Measurements from ENCODE around the gene KIF26B.

The KIF26B gene

GRCh38 chr1:245552331-245552730 lies 397.5 kb downstream of the KIF26B start:
- H3K9me3 ChIP-seq (ENCODE audit: control insufficient read depth, low read length): no peaks in the 10 kb centered on the region
- no peak overlapping the region for H3K4me3 ChIP-seq (ENCODE audit: low read length)
- H3K36me3 ChIP-seq (ENCODE audit: control insufficient read depth, insufficient read depth, low read length): no peaks in the 10 kb centered on the region

DNA sequence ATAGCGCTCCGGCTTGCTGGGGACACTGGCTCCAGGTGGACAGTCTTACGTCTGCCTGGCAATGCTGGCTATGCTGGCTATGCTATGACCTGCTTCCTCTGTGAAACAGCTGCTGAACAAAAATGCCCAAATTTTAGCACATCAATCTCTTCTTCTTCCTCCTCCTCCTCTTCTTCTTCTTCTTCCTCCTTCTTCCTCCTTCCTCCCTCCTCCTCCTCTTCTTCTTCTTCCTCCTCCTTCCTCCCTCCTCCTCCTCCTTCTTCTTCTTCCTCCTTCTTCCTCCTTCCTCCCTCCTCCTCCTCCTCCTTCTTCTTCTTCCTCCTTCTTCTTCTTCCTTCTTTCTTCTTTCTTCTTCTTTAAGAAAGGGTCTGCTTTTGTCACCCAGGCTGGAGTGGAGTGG lies 401.3 kb downstream of the KIF26B start:
- Histone ChIP-seq H3K9me3 (ENCODE audit: control insufficient read depth, low read length) (no peaks in the 10 kb centered on the region), H3K4me3 (ENCODE audit: low read length) (no peak overlapping the region), H3K9ac (ENCODE audit: low read length) (no peak overlapping the region), H3K4me1 (ENCODE audit: control insufficient read depth, insufficient read depth, low read length) (peaks cover 9% of the 10 kb centered on the region), H3K36me3 (ENCODE audit: control insufficient read depth, insufficient read depth, low read length) (no peaks in the 10 kb centered on the region), H3K27me3 (ENCODE audit: control insufficient read depth, insufficient read depth, low read length) (no peaks in the 10 kb centered on the region)

More at GRCh38 chr1:245552331-245552730, 397.5 kb downstream of the KIF26B start:
- Histone ChIP-seq H3K27me3 (ENCODE audit: control insufficient read depth, insufficient read depth, low read length) (no peaks in the 10 kb centered on the region), H3K4me1 (ENCODE audit: control insufficient read depth, insufficient read depth, low read length) (no peaks in the 10 kb centered on the region), H3K9ac (ENCODE audit: low read length) (no peak overlapping the region)

DNA sequence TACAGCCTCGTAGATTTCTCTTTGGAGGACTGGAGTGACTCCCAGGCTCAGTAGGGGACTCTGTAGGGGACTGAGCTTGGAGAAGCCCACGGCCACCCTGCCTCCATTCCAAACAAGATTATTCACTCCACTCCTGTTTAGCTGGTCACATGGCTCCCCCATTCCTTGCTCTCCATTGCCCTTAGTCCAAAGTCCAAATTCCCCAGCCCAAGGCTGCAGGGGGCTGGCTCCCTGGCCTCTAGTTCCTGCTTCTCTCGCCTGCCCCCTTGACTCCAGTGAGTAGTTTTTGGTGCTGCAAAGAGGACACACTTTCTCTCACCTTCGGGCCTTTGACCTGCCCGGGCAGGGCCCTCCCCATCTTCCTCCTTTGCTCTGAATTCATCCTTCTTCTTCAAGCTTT lies 403.3 kb downstream of the KIF26B start:
- H3K9me3 ChIP-seq (ENCODE audit: control insufficient read depth, low read length): no peaks in the 10 kb centered on the region
- no peaks in the 10 kb centered on the region for H3K36me3 ChIP-seq (ENCODE audit: control insufficient read depth, insufficient read depth, low read length)
- no peaks in the 10 kb centered on the region for H3K27me3 ChIP-seq (ENCODE audit: control insufficient read depth, insufficient read depth, low read length)
- H3K9ac ChIP-seq (ENCODE audit: low read length): no peak overlapping the region
- H3K4me1 ChIP-seq (ENCODE audit: control insufficient read depth, insufficient read depth, low read length): peaks cover 9% of the 10 kb centered on the region
- no peak overlapping the region for H3K4me3 ChIP-seq (ENCODE audit: low read length)

DNA sequence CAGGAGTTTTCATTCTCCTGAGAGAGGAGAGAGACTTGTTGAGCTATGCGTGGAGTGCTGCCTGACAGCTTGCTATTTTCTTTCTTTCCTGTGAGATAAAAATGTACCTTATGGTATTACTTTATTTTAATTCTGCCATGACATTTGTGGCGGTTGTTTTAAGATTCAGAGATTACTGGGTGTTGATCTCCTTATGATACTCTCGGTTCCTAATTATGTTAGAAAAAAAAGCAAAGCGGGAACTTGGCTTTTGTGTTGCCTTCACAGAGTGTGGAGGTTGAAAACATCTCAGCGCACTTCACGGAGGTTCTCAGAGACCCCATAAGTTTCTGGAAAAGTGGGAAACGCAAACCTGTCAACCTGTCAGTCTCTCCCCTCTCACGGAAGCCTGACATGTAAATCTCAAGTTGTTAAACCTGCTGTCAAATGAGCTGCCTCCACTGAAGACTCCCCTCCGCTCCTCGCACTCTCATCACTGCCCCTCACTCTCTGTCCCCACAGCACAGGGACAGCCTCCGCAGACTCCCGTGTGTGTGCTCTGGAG lies 405.6 kb downstream of the KIF26B start:
- no peak overlapping the region for H3K9ac ChIP-seq (ENCODE audit: low read length)

GRCh38 chr1:245561665-245562234 lies 407.0 kb downstream of the KIF26B start:
- Histone ChIP-seq H3K36me3 (ENCODE audit: control insufficient read depth, insufficient read depth, low read length) (no peaks in the 10 kb centered on the region), H3K27me3 (ENCODE audit: control insufficient read depth, insufficient read depth, low read length) (no peaks in the 10 kb centered on the region), H3K9me3 (ENCODE audit: control insufficient read depth, low read length) (no peaks in the 10 kb centered on the region), H3K4me1 (ENCODE audit: control insufficient read depth, insufficient read depth, low read length) (peaks cover 9% of the 10 kb centered on the region), H3K4me3 (ENCODE audit: low read length) (no peak overlapping the region), H3K9ac (ENCODE audit: low read length) (no peak overlapping the region)

More for the DNA sequence above, 405.6 kb downstream of the KIF26B start:
- Histone ChIP-seq H3K9me3 (ENCODE audit: control insufficient read depth, low read length) (no peaks in the 10 kb centered on the region), H3K36me3 (ENCODE audit: control insufficient read depth, insufficient read depth, low read length) (no peaks in the 10 kb centered on the region), H3K4me3 (ENCODE audit: low read length) (no peak overlapping the region), H3K4me1 (ENCODE audit: control insufficient read depth, insufficient read depth, low read length) (peaks cover 9% of the 10 kb centered on the region), H3K27me3 (ENCODE audit: control insufficient read depth, insufficient read depth, low read length) (no peaks in the 10 kb centered on the region)

DNA sequence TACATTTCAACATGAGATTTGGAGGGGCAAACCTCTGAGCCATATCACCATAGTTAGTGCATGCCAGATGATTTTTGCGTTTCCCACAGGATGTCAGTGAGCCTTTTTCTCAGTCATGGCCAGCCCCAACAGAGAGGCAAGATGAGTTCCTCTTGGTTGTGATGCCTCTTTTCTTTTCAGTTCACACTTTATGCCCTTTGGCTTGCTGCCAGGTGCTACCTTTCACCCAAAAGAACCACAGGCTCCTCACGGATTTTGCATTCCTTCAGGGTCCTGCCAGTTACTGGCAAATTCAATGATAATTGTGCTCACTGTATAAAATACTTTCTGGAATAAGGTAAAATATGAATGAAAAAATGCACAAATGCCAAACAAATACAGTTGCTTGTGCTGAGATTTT lies 411.3 kb downstream of the KIF26B start:
- Histone ChIP-seq H3K9ac (ENCODE audit: low read length) (no peak overlapping the region), H3K36me3 (ENCODE audit: control insufficient read depth, insufficient read depth, low read length) (no peaks in the 10 kb centered on the region), H3K4me3 (ENCODE audit: low read length) (no peak overlapping the region), H3K27me3 (ENCODE audit: control insufficient read depth, insufficient read depth, low read length) (no peaks in the 10 kb centered on the region), H3K4me1 (ENCODE audit: control insufficient read depth, insufficient read depth, low read length) (no peaks in the 10 kb centered on the region), H3K9me3 (ENCODE audit: control insufficient read depth, low read length) (no peaks in the 10 kb centered on the region)

- H3K36me3 ChIP-seq (ENCODE audit: control insufficient read depth, insufficient read depth, low read length): no peaks in the 10 kb centered on the region
- H3K9ac ChIP-seq (ENCODE audit: low read length): no peak overlapping the region
- no peaks in the 10 kb centered on the region for H3K27me3 ChIP-seq (ENCODE audit: control insufficient read depth, insufficient read depth, low read length)
- no peaks in the 10 kb centered on the region for H3K4me1 ChIP-seq (ENCODE audit: control insufficient read depth, insufficient read depth, low read length)
- H3K9me3 ChIP-seq (ENCODE audit: control insufficient read depth, low read length): no peaks in the 10 kb centered on the region
- H3K4me3 ChIP-seq (ENCODE audit: low read length): no peak overlapping the region
These were observed 412.2 kb downstream of the KIF26B start for GRCh38 chr1:245566952-245567351.

- H3K9ac ChIP-seq (ENCODE audit: low read length): no peak overlapping the region
- no peaks in the 10 kb centered on the region for H3K4me1 ChIP-seq (ENCODE audit: control insufficient read depth, insufficient read depth, low read length)
- no peaks in the 10 kb centered on the region for H3K36me3 ChIP-seq (ENCODE audit: control insufficient read depth, insufficient read depth, low read length)
- no peaks in the 10 kb centered on the region for H3K27me3 ChIP-seq (ENCODE audit: control insufficient read depth, insufficient read depth, low read length)
- H3K9me3 ChIP-seq (ENCODE audit: control insufficient read depth, low read length): no peaks in the 10 kb centered on the region
- H3K4me3 ChIP-seq (ENCODE audit: low read length): no peak overlapping the region
These were observed 417.1 kb downstream of the KIF26B start for GRCh38 chr1:245571815-245572294.

GRCh38 chr1:245572709-245573108 lies 417.9 kb downstream of the KIF26B start:
- H3K27me3 ChIP-seq (ENCODE audit: control insufficient read depth, insufficient read depth, low read length): no peaks in the 10 kb centered on the region
- no peaks in the 10 kb centered on the region for H3K9me3 ChIP-seq (ENCODE audit: control insufficient read depth, low read length)
- no peak overlapping the region for H3K9ac ChIP-seq (ENCODE audit: low read length)
- no peak overlapping the region for H3K4me3 ChIP-seq (ENCODE audit: low read length)
- H3K4me1 ChIP-seq (ENCODE audit: control insufficient read depth, insufficient read depth, low read length): no peaks in the 10 kb centered on the region
- H3K36me3 ChIP-seq (ENCODE audit: control insufficient read depth, insufficient read depth, low read length): no peaks in the 10 kb centered on the region

GRCh38 chr1:245575710-245576109 lies 420.9 kb downstream of the KIF26B start:
- H3K9me3 ChIP-seq (ENCODE audit: control insufficient read depth, low read length): no peaks in the 10 kb centered on the region

GRCh38 chr1:245576323-245576722 lies 421.5 kb downstream of the KIF26B start:
- Histone ChIP-seq H3K4me3 (ENCODE audit: low read length) (no peak overlapping the region), H3K4me1 (ENCODE audit: control insufficient read depth, insufficient read depth, low read length) (no peaks in the 10 kb centered on the region), H3K9me3 (ENCODE audit: control insufficient read depth, low read length) (no peaks in the 10 kb centered on the region), H3K9ac (ENCODE audit: low read length) (no peak overlapping the region), H3K36me3 (ENCODE audit: control insufficient read depth, insufficient read depth, low read length) (no peaks in the 10 kb centered on the region), H3K27me3 (ENCODE audit: control insufficient read depth, insufficient read depth, low read length) (no peaks in the 10 kb centered on the region)

More at GRCh38 chr1:245575710-245576109, 420.9 kb downstream of the KIF26B start:
- H3K4me3 ChIP-seq (ENCODE audit: low read length): no peak overlapping the region
- no peak overlapping the region for H3K9ac ChIP-seq (ENCODE audit: low read length)
- H3K4me1 ChIP-seq (ENCODE audit: control insufficient read depth, insufficient read depth, low read length): no peaks in the 10 kb centered on the region
- no peaks in the 10 kb centered on the region for H3K27me3 ChIP-seq (ENCODE audit: control insufficient read depth, insufficient read depth, low read length)
- no peaks in the 10 kb centered on the region for H3K36me3 ChIP-seq (ENCODE audit: control insufficient read depth, insufficient read depth, low read length)

DNA sequence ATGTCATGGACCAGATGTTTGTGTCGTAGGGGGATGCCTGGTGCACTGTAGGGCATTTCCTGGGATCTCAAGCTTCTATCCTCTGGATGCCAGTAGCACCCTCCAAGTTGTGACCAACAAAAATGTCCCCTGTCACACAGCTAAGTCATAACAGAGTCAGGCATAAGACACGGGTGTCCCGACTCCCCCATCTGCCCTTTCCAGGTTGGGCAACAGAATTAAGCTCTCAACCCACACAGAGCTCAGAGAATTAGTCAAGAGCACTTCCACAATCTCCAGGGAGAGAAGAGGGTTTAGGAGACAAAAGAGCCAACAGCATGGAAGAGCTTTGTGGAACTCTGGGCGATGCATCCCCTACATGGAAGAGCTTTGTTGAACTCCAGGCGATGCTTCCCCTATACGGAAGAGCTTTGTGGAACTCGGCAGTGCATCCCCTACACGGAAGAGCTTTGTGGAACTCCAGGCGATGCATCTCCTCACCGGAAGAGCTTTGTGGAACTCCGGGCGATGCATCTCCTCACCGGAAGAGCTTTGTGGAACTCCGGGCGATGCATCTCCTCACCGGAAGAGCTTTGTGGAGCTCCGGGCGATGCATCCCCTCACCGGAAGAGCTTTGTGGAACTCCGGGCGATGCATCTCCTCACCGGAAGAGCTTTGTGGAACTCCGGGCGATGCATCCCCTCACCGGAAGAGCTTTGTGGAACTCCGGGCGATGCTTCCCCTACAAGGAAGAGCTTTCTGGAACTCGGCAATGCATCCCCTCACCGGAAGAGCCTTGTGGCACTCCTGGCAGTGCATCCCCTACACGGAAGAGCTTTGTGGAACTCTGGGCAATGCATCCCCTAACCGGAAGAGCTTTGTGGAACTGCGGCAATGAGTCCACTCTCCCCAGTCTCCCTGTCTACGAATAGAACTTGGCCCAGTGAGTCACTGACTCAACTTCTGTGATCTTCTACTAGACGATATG lies 422.7 kb downstream of the KIF26B start:
- Histone ChIP-seq H3K4me1 (ENCODE audit: control insufficient read depth, insufficient read depth, low read length) (no peaks in the 10 kb centered on the region), H3K27me3 (ENCODE audit: control insufficient read depth, insufficient read depth, low read length) (no peaks in the 10 kb centered on the region), H3K9ac (ENCODE audit: low read length) (no peak overlapping the region), H3K36me3 (ENCODE audit: control insufficient read depth, insufficient read depth, low read length) (no peaks in the 10 kb centered on the region), H3K9me3 (ENCODE audit: control insufficient read depth, low read length) (no peaks in the 10 kb centered on the region), H3K4me3 (ENCODE audit: low read length) (no peak overlapping the region)
